SK-N-SH (cell line): ENCODE measurements around the gene EIF3F. TPM values are rescaled to one million over a fixed set of nuclear protein-coding genes. Genes with fewer than 3 reads are reported as not detected.
A peak's percentile ranks its signal among the peaks of the same experiment; 100 is the strongest.

ENCODE experiments used
- CTCF ChIA-PET: fragments of 300-600, 350-600 bp; formaldehyde crosslinking; extraction: SDS; loops from one replicate; lab custom pipeline; 2021; lab: Yijun Ruan, JAX
- POLR2A ChIA-PET: fragments of 350-600 bp; sonication (Branson Sonifier 250); formaldehyde crosslinking; extraction: SDS; loops from one replicate; lab custom pipeline; 2020; ENCODE audit warnings: antibody characterized with exemption, inconsistent platforms; lab: Yijun Ruan, JAX
- DNase-seq: peaks from one replicate; pipeline ENCODE4 v3.0.0; 2012
- H2AFZ ChIP-seq: fragments of 200-600 bp; sonication (generic); 2 replicates; pipeline ENCODE4 v1.8.1; 2016; ENCODE audit warnings: antibody characterized with exemption, mild to moderate bottlenecking, low read depth
- H3F3A ChIP-seq: fragments of 200-600 bp; sonication (generic); replicated peaks from 2 replicates; pipeline ENCODE3; 2016; ENCODE audit warnings: antibody characterized with exemption, mild to moderate bottlenecking; ENCODE audit not compliant: insufficient read depth
- H3K27ac ChIP-seq, 2 experiments: fragments of 200-500 bp in 1 of 2; fragments of 200-600 bp in 1 of 2; sonication (Bioruptor generic) in 1 of 2; sonication (generic), shearing (Covaris generic) in 1 of 2; 2 replicates each; pipeline versions ENCODE4 v1.5.1 to v1.6.1; 2014 to 2016; ENCODE audit warnings: low read depth in 2 of 2, inconsistent platforms in 1 of 2, low read length in 1 of 2, mild to moderate bottlenecking in 1 of 2, mixed read lengths in 1 of 2
- H3K27me3 ChIP-seq: fragments of 200-600 bp; sonication (generic), shearing (Covaris generic); 2 replicates; pipeline ENCODE4 v1.6.1; 2016; ENCODE audit warnings: mixed run types; ENCODE audit not compliant: insufficient read depth
- H3K36me3 ChIP-seq, 2 experiments: fragments of 200-500 bp in 1 of 2; fragments of 200-600 bp in 1 of 2; sonication (Bioruptor generic) in 1 of 2; sonication (generic) in 1 of 2; replicated peaks in 1 of 2; 2 replicates each; pipeline versions ENCODE3 to v1.5.1; 2014 to 2016; ENCODE audit warnings: low read length in 1 of 2, mild to moderate bottlenecking in 1 of 2; ENCODE audit not compliant: insufficient read depth in 2 of 2, control insufficient read depth in 1 of 2
- H3K4me1 ChIP-seq, 2 experiments: fragments of 200-500 bp in 1 of 2; fragments of 200-600 bp in 1 of 2; sonication (Bioruptor generic) in 1 of 2; sonication (generic), shearing (Covaris generic) in 1 of 2; 2 replicates each; pipeline versions ENCODE4 v1.5.1 to v1.6.1; 2014 to 2016; ENCODE audit warnings: low read depth in 1 of 2, low read length in 1 of 2, mixed run types in 1 of 2; ENCODE audit not compliant: insufficient read depth in 2 of 2, control insufficient read depth in 1 of 2
- H3K4me2 ChIP-seq: fragments of 200-600 bp; sonication (generic), shearing (Covaris generic); 2 replicates; pipeline ENCODE4 v1.6.1; 2017; ENCODE audit warnings: mixed run types
- H3K4me3 ChIP-seq, 2 experiments: fragments of 200-500 bp in 1 of 2; fragments of 200-600 bp in 1 of 2; sonication (Bioruptor generic) in 1 of 2; sonication (generic), shearing (Covaris generic) in 1 of 2; 2 replicates each; pipeline versions ENCODE4 v1.5.1 to v1.8.1; 2014 to 2016; ENCODE audit warnings: low read depth in 2 of 2, inconsistent platforms in 1 of 2, low read length in 1 of 2, mild to moderate bottlenecking in 1 of 2, mixed read lengths in 1 of 2, moderate library complexity in 1 of 2
- H3K79me2 ChIP-seq: fragments of 200-600 bp; sonication (generic); 2 replicates; pipeline ENCODE4 v1.8.1; 2017; ENCODE audit warnings: mild to moderate bottlenecking; ENCODE audit not compliant: insufficient read depth
- H3K9ac ChIP-seq: fragments of 200-600 bp; sonication (generic); 2 replicates; pipeline ENCODE4 v1.6.1; 2017; ENCODE audit warnings: mixed run types
- H3K9me2 ChIP-seq: fragments of 200-600 bp; sonication (generic); 2 replicates; pipeline ENCODE4 v1.6.1; 2017; ENCODE audit warnings: mixed run types
- H3K9me3 ChIP-seq: fragments of 200-600 bp; sonication (generic); 2 replicates; pipeline ENCODE4 v1.6.1; 2017; ENCODE audit warnings: mixed run types, mild to moderate bottlenecking, moderate library complexity
- H4K20me1 ChIP-seq: fragments of 200-600 bp; sonication (generic); 2 replicates; pipeline ENCODE4 v1.6.1; 2017; ENCODE audit warnings: mild to moderate bottlenecking, mixed run types; ENCODE audit not compliant: insufficient read depth
- FOXJ3 ChIP-seq: sonication (generic); formaldehyde crosslinking; IDR thresholded peaks from 2 replicates; pipeline ENCODE4 v1.5.1; 2020; ENCODE audit warnings: mild to moderate bottlenecking, missing genetic modification reagents
- FOXM1 ChIP-seq: IDR thresholded peaks from 2 replicates; pipeline ENCODE4 v1.4.0; 2012; ENCODE audit warnings: low read depth, mild to moderate bottlenecking
- MEF2A ChIP-seq: IDR thresholded peaks from 2 replicates; pipeline ENCODE4 v1.4.0; 2012; ENCODE audit warnings: low read depth, borderline replicate concordance
- NRF1 ChIP-seq: IDR thresholded peaks from 2 replicates; pipeline ENCODE4 v1.6.1; 2012; ENCODE audit warnings: low read depth, mild to moderate bottlenecking, low read length
- RFX5 ChIP-seq: IDR thresholded peaks from 2 replicates; pipeline ENCODE4 v1.6.1; 2012; ENCODE audit warnings: mild to moderate bottlenecking, improper control_type of control experiment, low read length
- RXRA ChIP-seq: IDR thresholded peaks from 2 replicates; pipeline ENCODE4 v1.4.0; 2012; ENCODE audit warnings: low read depth, mild to moderate bottlenecking, borderline replicate concordance
- TAF1 ChIP-seq: IDR thresholded peaks from 2 replicates; pipeline ENCODE4 v1.6.1; 2012; ENCODE audit warnings: low read depth, mild to moderate bottlenecking, low read length, moderate library complexity, borderline replicate concordance
- TEAD4 ChIP-seq: IDR thresholded peaks from 2 replicates; pipeline ENCODE4 v1.4.0; 2012; ENCODE audit warnings: mild to moderate bottlenecking, borderline replicate concordance; ENCODE audit not compliant: insufficient read depth
- YY1 ChIP-seq: IDR thresholded peaks from 2 replicates; pipeline ENCODE4 v1.4.0; 2012; ENCODE audit warnings: low read depth, mild to moderate bottlenecking
- WGBS: methylation state at CpG from one replicate; pipeline ENCODE4 v1.1.6; 2017; ENCODE audit warnings: low lambda C conversion rate; 5-methylcytosine and 5-hydroxymethylcytosine counted together
- polyA plus RNA-seq, 3 experiments: library from polyadenylated mRNA; depleted of rRNA; stranded (reverse); fragments of >200 nt; gene quantifications; 2 replicates each; pipeline ENCODE4 v1.2.3, GENCODE V29; 2012

EIF3F gene
- polyA plus RNA-seq, 1 of the 3 experiments (the other 2 are of a cell fraction), result 341 TPM

DNA sequence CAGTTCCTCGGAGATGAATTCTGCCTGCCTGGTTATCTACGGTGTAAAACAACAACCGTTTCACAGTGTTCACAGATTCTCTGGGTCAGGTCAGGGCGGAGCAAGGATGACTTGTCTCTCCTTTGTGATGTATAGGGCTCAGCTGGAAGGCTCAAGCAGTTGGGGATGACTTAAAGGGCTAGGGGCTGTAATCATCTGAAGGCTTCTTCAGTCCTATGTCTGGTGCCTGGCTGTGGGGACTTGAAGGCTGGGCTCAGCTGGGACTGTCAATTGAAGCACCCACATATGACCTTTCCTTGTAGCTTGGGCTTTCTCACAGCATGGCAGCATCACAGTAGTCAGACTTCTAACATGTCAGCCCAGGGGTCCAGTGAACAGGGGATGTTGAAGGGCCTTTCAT is 29.3 kb downstream of the EIF3F start:
- Histone ChIP-seq H2AFZ (no peak overlapping the region), H3K9me3 (no peaks in the 10 kb centered on the region), H3K36me3 (no peaks in the 10 kb centered on the region), H3K4me3 (no peak overlapping the region; a peak in 1 of 4 replicates), H3F3A (peaks cover 21% of the 10 kb centered on the region), H3K4me2 (peak overlapping the region; percentile 52), H3K79me2 (no peaks in the 10 kb centered on the region), H3K9ac (no peak overlapping the region), H4K20me1 (0 out of 2 replicates have a peak, but pooled peaks cover 5% of the 10 kb centered on the region), H3K9me2 (no peaks in the 10 kb centered on the region), H3K27ac (peak overlapping the region in 1 of 2 experiments; percentile 57; a peak in 2 of 4 replicates), H3K4me1 (peaks cover 10 to 24% of the 10 kb centered on the region in 2 experiments; a peak in 3 of 4 replicates), H3K27me3 (no peaks in the 10 kb centered on the region)
- 73% methylated on average over 4 of the region's 4 CpGs for WGBS
- ChIA-PET POLR2A (no interaction called here), CTCF (interaction anchor here (0.8 to 7.1 kb wide), 8 partner anchors 9 to 86 kb away, joined by 3 to 90 read pairs (median 25); partner anchors contain the start of gene EIF3F)
- DNase-seq, result no peak
- TF ChIP-seq YY1 (no peak), RXRA (no peak), NRF1 (no peak), FOXJ3 (CRISPR knock-in tag) (no peak), RFX5 (no peak), MEF2A (no peak), FOXM1 (no peak), TEAD4 (no peak)

DNA sequence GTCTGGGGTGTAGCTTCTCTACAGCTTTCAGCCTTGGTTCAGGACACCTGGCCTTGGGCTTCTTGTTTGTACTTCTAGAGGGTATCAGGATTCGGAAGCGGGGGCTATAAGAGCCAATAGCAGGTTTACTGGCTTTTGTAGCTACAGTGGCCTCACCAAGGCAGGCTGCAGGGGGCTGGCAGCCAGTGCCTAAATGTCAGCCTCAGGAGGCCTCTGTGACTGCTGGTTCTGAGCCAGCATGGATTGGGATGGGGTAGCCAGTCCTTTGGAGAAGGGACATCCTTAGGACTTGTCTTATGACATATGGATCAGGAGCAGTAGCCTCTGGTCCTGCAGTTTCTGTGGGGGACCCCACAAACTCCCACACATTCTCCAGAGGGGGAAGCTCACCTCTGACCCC is 29.9 kb downstream of the EIF3F start:
- Histone ChIP-seq H3K9me3 (no peaks in the 10 kb centered on the region), H3K4me2 (no peak overlapping the region), H3K79me2 (no peaks in the 10 kb centered on the region), H3F3A (peaks cover 16% of the 10 kb centered on the region), H3K27me3 (no peaks in the 10 kb centered on the region), H2AFZ (no peak overlapping the region), H3K4me1 (peaks cover 10 to 20% of the 10 kb centered on the region in 2 experiments; a peak in 3 of 4 replicates), H3K9ac (no peak overlapping the region), H3K4me3 (no peak overlapping the region), H3K36me3 (no peaks in the 10 kb centered on the region), H3K27ac (no peak overlapping the region), H3K9me2 (no peaks in the 10 kb centered on the region), H4K20me1 (0 out of 2 replicates have a peak, but pooled peaks cover 5% of the 10 kb centered on the region)
- no peak for TF ChIP-seq FOXJ3 (CRISPR knock-in tag)
- POLR2A ChIA-PET, result no interaction called here
- CTCF ChIA-PET, result interaction anchor here (0.6 to 7.1 kb wide), 7 partner anchors 9 to 415 kb away, joined by 3 to 90 read pairs (median 32); no protein-coding TSS in a partner anchor
- WGBS, result no CpG with 5 or more reads among the region's 2 CpGs
- no peak for DNase-seq

DNA sequence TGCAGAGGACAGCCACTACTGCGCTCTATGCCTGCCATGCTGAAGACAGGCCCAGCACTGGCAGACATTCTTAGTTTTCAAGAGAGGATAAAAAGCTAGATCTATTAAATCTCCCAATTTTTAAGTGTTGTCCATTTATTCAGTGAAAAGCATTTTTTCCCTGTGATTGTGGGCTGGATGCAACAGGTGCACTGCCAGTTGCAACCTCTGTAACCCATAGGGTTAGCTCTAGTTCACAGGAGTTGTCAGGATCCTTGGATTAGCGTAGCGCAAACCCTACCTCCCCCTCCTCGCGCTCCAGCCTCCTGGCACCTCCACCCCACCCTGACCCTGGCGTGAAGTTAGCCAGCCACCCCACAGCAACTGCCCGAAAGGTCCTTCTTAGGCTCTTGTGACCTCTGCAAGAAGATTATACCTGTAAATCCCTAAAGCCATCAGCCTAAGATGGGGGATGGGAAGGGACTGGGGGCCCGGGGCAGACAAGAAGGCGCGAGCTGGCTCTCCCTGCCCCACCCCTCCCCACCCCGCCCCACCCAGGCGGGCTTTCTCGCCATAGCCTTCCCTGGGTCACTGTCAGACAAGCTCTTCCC is 30.9 kb downstream of the EIF3F start:
- no peaks in the 10 kb centered on the region for H3K9me3 ChIP-seq
- peaks cover 9% of the 10 kb centered on the region for H3F3A ChIP-seq
- H3K27me3 ChIP-seq, result no peaks in the 10 kb centered on the region
- H3K4me1 ChIP-seq, result peaks cover 10 to 16% of the 10 kb centered on the region in 2 experiments; a peak in 3 of 4 replicates
- DNase-seq, result no peak
- WGBS, result 91% methylated on average over 13 of the region's 13 CpGs
- ChIA-PET CTCF (interaction anchor here (1.0 to 7.1 kb wide), 7 partner anchors 10 to 175 kb away, joined by 3 to 90 read pairs (median 32); no protein-coding TSS in a partner anchor), POLR2A (no interaction called here)
- H3K36me3 ChIP-seq, result no peaks in the 10 kb centered on the region
- H3K9ac ChIP-seq, result no peak overlapping the region
- H3K27ac ChIP-seq, result no peak overlapping the region
- H3K4me2 ChIP-seq, result no peak overlapping the region
- H4K20me1 ChIP-seq, result no peaks in the 10 kb centered on the region
- H3K79me2 ChIP-seq, result no peaks in the 10 kb centered on the region
- peak overlapping the region; percentile 82; the same call in 1 of the 2 replicates for H2AFZ ChIP-seq
- no peak for TF ChIP-seq TAF1
- peak overlapping the region in 1 of 2 experiments; percentile 72; a peak in 1 of 4 replicates for H3K4me3 ChIP-seq
- H3K9me2 ChIP-seq, result no peaks in the 10 kb centered on the region
